Brain pericyte (primary cell): Measurements from ENCODE around the gene HS3ST6.
"Not testable (repeated sequence)": the region's sequence is repeated elsewhere in the genome, so short reads cannot be mapped to it uniquely, and the experiment has no call there.

ENCODE experiments used
- DNase-seq: peaks from one replicate; pipeline ENCODE4 v3.0.0-alpha.2; 2012; ENCODE audit warnings: low read depth, low spot score

Gene HS3ST6

GRCh38 chr16:1907226-1907860, 10.9 kb downstream of the HS3ST6 start:
- no peak for DNase-seq

- no peak for DNase-seq
Measured at GRCh38 chr16:1906846-1907165, 11.4 kb downstream of the HS3ST6 start.

- DNase-seq = no peak
Measured at GRCh38 chr16:1906055-1906845, 12.0 kb downstream of the HS3ST6 start.

- no peak for DNase-seq
Measured at GRCh38 chr16:1903845-1904840, 14.1 kb downstream of the HS3ST6 start.

GRCh38 chr16:1903220-1903574, 15.0 kb downstream of the HS3ST6 start:
- DNase-seq = no peak

DNA sequence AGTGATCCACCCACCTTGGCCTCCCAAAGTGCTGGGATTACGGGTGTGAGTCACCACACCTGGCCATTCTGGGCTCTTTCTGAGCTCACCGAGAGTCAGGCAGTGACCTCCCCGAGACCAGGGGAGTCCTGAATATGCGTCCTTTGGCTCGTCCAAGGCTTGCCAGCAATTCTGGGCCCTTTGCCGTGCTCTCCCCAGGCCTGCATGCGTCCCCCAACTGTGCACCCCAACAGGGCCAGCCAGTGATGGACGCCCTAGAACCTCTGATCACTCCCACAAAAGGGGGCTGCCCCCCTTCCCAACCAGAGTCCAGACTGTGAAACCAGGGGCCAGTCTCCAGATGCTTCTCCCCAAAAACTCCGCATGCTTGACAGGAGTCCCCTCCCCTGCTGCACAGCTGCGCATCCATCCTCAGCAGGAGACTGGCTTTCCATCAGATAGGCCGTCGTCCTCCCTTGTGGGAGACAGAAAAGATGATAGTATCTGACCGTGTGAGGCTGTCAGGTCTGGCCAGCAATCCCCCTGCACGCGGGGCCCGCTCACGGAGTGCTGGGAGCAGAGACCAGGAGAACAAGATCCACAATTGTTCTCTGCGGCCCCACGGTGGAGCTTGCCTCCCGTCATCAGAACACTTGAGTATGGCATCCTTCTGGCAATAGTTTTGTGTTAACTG, 15.5 kb downstream of the HS3ST6 start:
- no peak for DNase-seq

DNA sequence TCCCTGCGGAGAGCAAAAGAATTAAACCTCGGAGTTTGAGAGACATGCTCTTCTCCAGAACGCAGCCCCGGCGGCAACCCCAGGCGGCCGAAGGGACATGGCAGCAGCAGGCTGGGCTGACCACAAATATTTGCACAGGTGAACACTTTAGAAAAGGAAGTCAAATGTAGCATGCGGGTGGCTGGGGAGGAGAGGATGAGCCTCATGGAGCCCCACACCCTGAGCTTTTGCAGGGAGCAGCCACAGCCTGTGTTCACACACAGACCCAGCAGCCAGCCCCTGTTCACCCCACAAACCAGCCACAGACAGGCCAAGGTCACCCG, 17.8 kb downstream of the HS3ST6 start:
- DNase-seq = no peak

GRCh38 chr16:1899641-1900451, 18.4 kb downstream of the HS3ST6 start:
- DNase-seq = no peak

DNA sequence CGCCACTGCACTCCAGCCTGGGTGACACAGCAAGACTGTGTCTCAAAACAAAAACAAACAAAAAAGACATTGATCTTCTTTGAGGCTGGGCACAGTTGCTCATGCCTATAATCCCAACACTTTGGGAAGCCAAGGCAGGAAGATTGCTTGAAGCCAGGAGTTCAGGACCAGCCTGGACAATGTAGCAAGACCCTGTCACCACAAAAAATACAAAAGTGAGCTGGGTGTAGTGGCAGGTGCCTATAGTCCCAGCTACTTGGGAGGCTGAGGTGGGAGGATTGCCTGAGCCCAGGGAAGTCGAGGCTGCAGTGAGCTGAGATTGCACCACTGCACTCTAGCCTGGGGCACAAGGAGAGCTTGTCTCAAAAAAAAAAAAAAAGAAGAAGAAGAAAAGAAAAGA, 20.5 kb downstream of the HS3ST6 start:
- DNase-seq = not testable (repeated sequence)

DNA sequence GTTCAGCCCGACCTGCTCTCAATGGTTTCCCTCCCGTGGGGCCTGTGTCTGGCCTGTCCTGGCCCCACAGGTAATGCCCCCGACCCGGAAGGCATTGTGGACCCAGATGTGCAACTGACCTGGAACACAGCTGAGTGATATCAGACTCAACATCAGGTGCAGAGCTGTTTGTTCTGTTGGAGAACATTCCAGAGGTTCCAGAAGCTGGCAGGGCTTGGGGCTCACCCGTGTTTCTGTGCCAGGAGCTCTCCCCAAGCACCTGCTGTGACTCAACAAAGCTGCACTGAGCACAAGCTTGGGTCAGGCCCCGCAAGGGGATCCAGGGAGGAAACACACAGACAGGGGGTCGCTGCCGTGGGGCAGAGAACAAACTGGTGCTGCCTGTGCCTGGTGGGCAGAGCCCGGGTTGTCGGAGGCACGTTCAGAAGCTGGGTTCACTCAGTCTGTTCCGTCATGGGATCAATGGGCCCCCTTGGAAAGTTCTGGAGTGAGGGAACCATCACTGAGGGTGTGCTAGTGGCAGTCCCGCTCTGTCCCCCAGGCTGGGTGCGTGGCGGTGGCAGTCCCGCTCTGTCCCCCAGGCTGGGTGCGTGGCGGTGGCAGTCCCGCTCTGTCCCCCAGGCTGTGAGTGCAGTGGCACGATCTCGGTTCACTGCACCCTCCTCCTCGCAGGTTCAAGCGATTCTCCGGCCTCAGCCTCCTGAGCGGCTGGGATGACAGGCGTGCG, 22.1 kb downstream of the HS3ST6 start:
- DNase-seq = no peak

GRCh38 chr16:1895068-1895467, 23.1 kb downstream of the HS3ST6 start:
- DNase-seq = no peak

- DNase-seq = no peak
Measured at GRCh38 chr16:1890708-1891050, 27.5 kb downstream of the HS3ST6 start.

DNA sequence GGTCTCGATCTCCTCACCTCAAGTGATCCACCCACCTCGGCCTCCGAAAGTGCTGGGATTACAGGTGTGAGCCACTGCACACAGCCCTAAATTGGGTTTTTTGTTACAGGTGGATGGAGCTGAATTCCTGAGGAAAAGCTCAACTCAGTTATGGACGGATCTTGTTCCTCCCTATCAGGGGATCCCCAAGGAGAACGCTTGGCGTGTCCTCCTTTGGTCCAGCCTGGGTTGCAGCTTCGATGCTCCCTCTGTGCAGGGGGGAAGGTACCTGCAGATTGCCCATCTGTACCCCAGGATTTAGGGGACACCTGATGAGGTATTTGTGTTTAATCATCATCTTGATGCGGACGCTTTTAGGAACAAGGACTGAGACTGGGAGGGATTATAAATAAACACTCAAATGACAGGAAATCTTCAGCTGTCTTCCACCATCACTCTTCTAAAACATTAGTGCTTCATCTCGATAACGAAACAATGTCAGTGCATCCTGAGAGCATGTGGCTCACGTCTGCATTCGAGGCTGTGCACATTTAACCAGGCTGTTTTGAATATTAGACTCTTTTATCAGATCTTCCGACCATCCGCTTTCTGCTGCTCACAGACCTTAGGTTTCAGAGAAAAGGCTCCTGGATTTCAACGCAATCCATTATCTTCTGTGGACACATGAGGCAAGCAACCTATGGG, 28.0 kb downstream of the HS3ST6 start:
- DNase-seq = no peak

- no peak for DNase-seq
Measured at GRCh38 chr16:1887711-1888354, 30.4 kb downstream of the HS3ST6 start.

DNA sequence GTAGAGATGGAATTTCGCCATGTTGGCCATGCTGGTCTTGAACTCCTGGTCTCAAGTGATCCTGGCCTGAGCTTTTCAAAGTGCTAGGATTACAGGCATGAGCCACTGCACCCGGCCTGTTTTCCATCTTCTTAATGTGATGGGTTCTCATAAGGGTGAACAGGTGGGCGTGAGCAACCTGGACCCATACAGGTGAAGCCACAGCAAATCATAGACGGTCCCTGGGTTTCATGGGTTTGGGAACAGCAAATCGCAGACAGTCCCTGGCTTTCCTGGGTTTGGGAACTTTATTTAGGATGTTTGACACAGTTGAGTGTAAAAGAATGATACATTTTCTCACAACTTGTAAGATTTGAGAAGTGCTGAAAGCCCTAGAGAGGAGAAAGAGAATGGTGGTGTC, 33.3 kb downstream of the HS3ST6 start:
- no peak for DNase-seq

GRCh38 chr16:1884155-1884760, 34.0 kb downstream of the HS3ST6 start:
- DNase-seq = no peak

GRCh38 chr16:1881172-1881571, 37.0 kb downstream of the HS3ST6 start:
- DNase-seq = not testable (repeated sequence)

- DNase-seq = no peak
Measured at GRCh38 chr16:1879477-1879876, 38.7 kb downstream of the HS3ST6 start.

DNA sequence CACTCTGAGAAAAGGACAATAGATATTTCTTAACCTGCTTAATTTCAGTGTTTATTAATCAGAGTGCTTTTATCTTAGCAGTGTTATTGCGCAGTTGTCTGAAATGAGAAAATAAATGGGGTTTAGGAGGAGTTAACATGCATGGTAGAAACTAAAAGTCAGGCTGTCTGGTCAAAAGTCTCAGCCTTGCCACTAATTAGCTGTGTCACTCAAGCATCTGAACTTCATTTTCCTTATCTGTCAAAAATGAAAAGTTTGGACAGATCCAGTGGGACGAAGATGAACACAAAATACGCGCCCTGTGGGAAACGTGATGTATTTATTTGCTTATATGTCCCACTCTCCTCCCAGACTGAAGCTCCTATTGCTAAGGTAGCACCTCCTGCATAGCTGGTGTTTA, 40.0 kb downstream of the HS3ST6 start:
- DNase-seq = no peak
